Neural cell (in vitro differentiated cells): Measurements from ENCODE around the gene NUDT8.

ENCODE experiments used
- POLR2AphosphoS5 ChIP-seq: IDR thresholded peaks from 2 replicates; pipeline ENCODE4 v1.6.1; 2012
- REST ChIP-seq: IDR thresholded peaks from 2 replicates; pipeline ENCODE4 v1.6.1; 2012; ENCODE audit warnings: borderline replicate concordance

DNA sequence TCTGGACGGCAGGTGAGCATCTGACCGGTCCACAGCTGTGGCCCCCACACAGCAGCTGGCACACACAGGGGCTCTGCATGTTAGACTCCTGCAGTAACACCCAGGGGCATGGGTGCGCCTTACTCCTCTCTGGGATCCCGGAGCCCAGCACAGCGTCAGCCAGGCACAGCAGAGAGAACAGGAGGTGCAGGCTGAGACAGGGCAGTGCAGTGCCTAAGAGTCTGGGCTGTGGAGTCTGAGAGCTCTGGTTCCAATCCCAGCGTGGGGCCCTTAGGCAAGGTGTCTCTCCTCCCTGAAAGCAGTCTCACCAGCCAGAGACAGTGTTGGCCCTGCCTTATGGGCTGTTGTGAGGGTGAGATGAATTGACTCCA is 2.3 kb downstream of the NUDT8 start:
- TF ChIP-seq POLR2AphosphoS5 (no peak), REST (no peak)
